Bone marrow (tissue), 2 donors: ENCODE data around the gene MBOAT1.
"Not testable (repeated sequence)": the region's sequence is repeated elsewhere in the genome, so short reads cannot be mapped to it uniquely, and the experiment has no call there.

ENCODE experiments used
- DNase-seq, 2 donors: peaks; one replicate each; lab custom pipeline; 2025; lab: John Stamatoyannopoulos, UW

The MBOAT1 gene

DNA sequence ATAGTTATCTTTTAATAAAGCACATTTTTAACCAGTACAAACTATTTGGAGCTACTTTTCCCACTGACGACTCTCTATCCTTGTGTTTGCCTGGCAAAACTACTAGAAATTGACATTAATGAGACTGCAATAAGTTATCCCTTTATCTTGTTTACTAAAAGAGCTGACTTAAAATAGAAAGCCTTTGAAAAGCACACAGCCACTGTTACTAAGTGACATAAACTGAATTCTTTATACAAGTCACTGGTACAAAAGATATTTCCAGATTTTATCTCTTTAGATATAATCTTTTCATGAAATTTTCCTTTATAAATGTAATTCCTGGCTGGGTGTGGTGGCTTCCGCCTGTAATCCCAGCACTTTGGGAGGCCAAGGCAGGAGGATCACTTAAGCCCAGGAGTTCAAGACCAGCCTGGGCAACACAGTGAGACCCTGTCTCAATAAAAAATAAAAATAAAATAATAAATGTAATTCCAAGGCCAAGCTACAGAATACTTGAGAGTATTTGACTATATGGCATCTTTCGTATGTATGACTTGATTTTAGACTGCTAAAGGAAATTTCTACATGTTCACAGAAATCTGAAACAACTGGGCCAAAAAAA lies 9.5 kb downstream of the MBOAT1 start:
- DNase-seq = no peak

GRCh38 chr6:20202324-20202658 lies 10.0 kb downstream of the MBOAT1 start:
- no peak for DNase-seq

DNA sequence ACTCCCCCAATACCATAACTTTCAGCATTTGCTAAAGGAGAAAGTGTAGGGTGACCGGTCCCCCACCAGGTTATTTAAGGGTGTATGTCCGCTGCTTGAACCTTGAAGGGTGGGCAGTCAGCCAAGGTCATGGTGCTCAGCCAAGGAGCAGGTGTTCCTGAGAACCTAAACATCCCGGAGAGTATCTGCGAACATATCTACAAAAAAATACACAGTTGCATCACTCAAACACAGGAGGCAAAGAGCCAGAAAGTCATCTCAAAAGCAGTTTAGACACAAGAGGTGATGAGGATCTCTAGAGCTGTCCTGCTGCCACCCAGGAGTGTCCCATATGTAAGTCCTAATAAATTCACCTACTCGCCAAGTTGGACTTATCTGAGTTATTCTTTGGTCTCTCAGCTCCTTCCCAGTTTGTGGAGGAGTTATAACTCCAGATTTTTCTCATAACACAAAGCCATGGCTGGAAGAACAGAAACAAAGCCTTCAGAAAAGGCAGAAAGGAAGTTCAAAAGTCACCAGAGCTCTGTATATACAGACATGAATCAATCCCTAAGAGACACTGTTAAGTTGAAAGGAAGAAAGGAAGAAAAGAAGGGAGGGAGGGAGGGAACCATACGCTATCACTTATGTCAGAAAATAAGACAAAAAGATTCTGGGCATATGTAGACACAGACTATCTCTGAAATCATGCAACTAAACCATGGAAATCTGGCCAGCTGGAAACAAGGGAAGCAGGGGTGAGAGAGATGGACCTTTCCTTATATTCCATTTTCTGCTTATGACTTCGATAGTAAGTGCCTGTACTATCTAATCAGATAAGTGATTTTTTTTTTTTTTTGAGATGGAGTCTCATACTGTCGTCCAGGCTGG lies 11.3 kb downstream of the MBOAT1 start:
- DNase-seq = no peak

GRCh38 chr6:20198775-20199174 lies 13.5 kb downstream of the MBOAT1 start:
- DNase-seq = no peak

- no peak for DNase-seq
Observed at GRCh38 chr6:20198156-20198774, 14.0 kb downstream of the MBOAT1 start.

DNA sequence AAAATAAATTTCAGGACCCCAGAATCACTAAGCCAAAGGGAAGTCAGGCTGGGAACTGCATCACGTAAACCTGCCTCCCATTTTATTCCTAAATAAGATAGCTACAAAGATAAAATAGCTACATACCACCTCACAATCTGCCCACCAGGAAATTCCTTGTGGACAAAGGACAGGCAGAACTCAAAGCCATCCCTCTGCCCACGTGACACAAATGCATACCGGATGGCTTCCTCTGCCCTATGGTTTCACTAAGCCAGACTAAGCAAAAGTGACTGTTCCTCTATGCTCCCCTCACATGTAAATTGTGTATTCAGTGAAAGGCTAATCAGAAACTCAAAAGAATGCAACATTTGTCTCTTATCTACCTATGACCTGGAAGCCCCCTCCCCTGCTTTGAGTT lies 15.0 kb downstream of the MBOAT1 start:
- DNase-seq = no peak

DNA sequence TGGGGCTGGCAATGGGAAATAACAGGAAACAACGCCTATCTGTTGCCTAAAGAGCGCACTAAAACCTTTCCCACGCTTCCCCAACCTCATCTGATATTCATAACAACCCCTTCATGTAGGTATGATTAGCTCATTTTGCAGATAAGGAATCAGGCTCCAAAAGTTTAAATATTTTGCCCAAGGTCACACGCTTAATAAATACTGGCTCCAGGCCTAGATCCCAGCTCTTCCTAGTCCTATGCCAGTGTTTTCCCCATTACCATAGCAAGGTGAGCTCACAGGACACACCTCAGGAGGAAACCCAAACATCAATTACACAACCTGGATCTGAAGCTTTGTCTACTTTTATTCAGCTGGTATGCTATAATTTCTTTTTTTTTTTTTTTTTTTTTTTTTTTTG lies 19.6 kb downstream of the MBOAT1 start:
- no peak for DNase-seq

- DNase-seq = no peak
Observed at GRCh38 chr6:20191992-20192391, 20.3 kb downstream of the MBOAT1 start.

DNA sequence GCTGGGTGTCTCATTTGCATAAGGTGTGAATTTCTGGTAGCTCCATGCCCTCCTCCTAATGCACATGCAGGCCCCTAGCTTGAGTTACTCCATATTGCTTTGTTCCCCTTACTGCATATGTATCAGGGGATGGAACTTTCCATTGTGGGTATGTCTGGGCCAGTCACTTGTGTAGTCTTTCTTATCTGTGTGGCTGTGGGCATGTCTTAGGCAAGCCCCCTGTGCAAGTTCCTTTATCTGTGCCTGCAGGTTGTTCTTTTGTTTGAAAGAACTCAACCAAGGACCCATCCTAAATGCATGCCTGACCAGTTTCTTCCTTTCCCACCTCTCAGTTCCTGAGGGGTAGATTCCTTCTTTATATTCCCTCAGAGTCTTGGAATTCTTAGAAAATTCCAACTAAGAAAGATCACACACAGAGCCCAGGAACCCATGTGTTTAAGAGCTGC lies 23.6 kb downstream of the MBOAT1 start:
- DNase-seq = no peak

GRCh38 chr6:20186981-20187380 lies 25.3 kb downstream of the MBOAT1 start:
- DNase-seq = no peak

DNA sequence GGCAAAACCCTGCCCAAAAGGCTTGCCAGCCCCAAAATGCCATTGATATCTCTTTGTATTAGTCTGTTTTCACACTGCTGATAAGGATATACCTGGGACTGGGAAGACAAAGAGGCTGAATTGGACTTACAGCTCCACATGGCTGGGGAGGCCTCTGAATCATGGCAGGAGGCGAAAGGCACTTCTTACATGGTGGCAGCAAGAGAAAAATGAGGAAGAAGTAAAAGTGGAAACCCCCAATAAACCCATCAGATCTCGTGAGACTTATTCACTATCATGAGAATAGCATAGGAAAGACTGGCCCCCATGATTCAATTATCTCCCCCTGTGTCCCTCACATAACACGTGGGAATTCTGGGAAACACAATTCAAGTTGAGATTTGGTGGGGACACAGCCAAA lies 28.6 kb downstream of the MBOAT1 start:
- no peak for DNase-seq

GRCh38 chr6:20182926-20183521 lies 29.2 kb downstream of the MBOAT1 start:
- DNase-seq = no peak

DNA sequence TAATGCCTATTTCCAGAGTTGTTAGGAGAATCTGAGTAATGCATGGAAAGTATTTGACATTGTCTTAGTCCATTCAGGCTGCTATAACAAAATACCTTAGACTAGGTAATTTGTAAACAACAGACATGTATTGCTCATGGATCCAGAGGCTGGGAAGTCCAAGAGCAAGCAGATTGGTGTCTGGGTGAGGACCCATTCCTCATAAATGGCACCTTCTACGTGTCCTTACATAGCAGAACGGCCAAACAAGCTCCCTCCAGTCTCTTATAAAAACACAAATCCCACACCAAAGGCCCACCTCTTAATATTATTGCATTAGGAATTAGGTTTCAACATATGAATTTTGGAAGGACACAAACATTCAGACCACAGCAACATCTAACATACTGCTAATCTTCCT lies 30.2 kb downstream of the MBOAT1 start:
- DNase-seq = no peak

- DNase-seq = peak in 1 of 2 donors; percentile 19
Observed at GRCh38 chr6:20180935-20181334, 31.3 kb downstream of the MBOAT1 start.

GRCh38 chr6:20179287-20180045 lies 32.8 kb downstream of the MBOAT1 start:
- not testable (repeated sequence) for DNase-seq

DNA sequence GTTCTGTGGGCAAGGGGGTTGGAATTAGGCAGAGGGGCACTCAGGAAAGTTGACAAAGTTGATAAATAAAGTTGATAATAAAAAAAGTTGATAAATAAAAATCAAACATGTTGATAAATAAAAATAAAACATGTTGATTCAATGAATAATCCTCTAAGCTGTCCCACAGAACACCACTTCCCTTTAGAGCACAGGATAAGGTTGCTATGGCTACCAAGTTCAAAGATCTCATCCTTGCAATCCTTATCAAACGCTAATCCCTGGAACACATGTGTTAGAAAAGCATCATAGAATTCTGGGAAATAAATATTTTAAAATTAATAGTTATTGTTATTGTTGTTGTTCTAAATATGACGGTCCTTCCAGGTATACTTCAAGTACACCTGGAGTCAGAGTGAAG lies 33.9 kb downstream of the MBOAT1 start:
- DNase-seq = no peak

DNA sequence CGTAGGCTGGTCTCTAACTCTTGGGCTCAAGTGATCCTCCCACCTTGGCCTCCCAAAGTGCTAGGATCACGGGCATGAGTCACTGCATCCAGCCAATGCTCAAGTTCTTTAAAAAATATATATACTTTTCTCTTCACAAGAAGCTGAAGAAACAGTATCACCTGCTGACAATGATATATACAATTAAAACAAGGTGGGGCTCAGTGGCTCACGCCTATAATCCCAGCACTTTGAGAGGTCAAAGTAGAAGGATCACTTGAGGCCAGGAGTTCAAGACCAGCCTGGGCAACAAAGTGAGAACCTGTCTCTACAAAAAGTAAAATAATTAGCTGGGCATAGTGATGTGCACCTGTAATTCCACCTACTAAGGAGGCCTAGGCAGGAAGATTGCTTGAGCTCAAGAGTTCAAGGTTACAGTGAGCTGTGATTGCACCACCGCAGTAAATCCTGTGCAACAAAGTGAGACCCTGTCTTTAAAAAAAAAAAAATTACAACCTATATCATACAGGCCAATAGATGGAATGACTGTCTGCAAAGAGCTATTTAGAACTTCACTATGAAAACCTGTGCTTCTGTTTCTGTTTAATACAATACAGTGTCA lies 36.4 kb downstream of the MBOAT1 start:
- no peak for DNase-seq

DNA sequence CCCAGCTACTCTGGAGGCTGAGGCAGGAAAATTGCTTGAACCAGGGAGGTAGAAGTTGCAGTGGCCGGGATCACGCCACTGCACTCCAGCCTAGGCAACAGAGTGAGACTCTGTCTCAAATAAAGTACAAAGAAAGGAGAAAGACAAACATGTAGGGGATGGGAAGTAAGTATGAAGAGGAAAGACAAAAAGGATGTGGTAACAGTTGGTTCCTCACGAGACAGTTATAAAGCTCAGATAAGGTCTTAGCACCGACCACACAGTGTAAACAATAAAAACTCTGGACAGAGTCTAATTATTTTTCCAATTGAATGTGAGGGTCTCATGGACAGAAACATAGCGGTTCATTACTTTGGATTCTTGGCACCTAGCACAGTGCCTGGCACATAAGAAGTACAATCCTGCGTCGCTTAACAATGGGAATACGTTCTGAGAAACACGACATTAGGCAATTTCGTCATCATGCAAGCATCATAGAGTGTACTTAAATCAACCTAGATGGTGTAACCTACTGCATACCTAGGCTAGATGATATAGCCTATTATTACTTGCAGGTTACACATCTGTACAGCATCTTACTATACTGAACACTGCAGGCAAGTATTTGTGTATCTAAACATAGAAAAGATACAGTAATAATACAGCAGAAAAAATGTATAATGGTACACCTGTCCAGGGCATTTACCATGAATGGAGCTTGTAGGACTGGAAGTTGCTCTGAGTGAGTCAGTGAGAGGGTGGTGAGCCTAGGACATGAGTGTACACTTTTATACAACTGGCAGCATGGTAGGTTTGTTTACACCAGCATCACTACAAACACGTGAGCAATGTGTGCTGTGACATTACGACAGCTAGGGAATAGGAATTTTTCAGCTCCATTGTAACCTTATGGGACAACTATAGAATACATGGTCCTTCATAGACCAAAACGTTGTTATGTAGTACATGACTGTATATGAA lies 38.2 kb downstream of the MBOAT1 start:
- DNase-seq = peak in 1 of 2 donors; percentile 81

DNA sequence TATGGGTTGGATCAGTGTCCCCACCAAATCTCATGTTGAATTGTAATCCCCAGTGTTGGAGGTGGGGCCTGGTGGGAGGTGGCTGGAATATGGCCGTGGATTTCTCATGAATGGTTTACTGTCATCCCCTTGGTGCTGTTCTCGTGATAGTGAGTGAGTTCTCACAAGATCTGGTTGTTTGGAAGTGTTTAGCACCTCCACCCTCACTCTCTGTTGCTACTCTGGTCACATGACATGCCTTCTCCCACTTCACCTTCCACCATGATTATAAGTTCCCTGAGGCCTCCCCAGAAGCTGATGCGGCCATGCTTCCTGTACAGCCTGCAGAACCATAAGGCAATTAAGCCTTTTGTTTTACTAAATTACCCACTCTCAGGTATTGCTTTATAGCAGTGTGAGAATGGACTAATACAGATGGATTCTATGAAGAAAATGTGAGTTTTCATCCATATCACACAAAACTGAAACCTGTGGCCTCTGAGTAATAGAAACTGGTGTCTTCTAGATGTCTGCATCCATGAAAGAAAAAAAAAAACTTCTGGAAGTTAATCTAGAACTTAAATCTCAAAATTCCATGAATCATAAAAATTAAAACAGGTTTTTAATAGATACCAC lies 39.3 kb downstream of the MBOAT1 start:
- no peak for DNase-seq
